SK-N-SH (cell line): ENCODE results near the gene NTN1. TPM values are rescaled to one million over a fixed set of nuclear protein-coding genes. Genes with fewer than 3 reads are reported as not detected.

Experiments used
- CTCF ChIA-PET: fragments of 300-600, 350-600 bp; formaldehyde crosslinking; extraction: SDS; loops from one replicate; lab custom pipeline; 2021; lab: Yijun Ruan, JAX
- POLR2A ChIA-PET: fragments of 350-600 bp; sonication (Branson Sonifier 250); formaldehyde crosslinking; extraction: SDS; loops from one replicate; lab custom pipeline; 2020; ENCODE audit warnings: antibody characterized with exemption, inconsistent platforms; lab: Yijun Ruan, JAX
- DNase-seq: peaks from one replicate; pipeline ENCODE4 v3.0.0; 2012
- H2AFZ ChIP-seq: fragments of 200-600 bp; sonication (generic); 2 replicates; pipeline ENCODE4 v1.8.1; 2016; ENCODE audit warnings: antibody characterized with exemption, mild to moderate bottlenecking, low read depth
- H3F3A ChIP-seq: fragments of 200-600 bp; sonication (generic); replicated peaks from 2 replicates; pipeline ENCODE3; 2016; ENCODE audit warnings: antibody characterized with exemption, mild to moderate bottlenecking; ENCODE audit not compliant: insufficient read depth
- H3K27ac ChIP-seq, 2 experiments: fragments of 200-500 bp in 1 of 2; fragments of 200-600 bp in 1 of 2; sonication (Bioruptor generic) in 1 of 2; sonication (generic), shearing (Covaris generic) in 1 of 2; 2 replicates each; pipeline versions ENCODE4 v1.5.1 to v1.6.1; 2014 to 2016; ENCODE audit warnings: low read depth in 2 of 2, inconsistent platforms in 1 of 2, low read length in 1 of 2, mild to moderate bottlenecking in 1 of 2, mixed read lengths in 1 of 2
- H3K27me3 ChIP-seq: fragments of 200-600 bp; sonication (generic), shearing (Covaris generic); 2 replicates; pipeline ENCODE4 v1.6.1; 2016; ENCODE audit warnings: mixed run types; ENCODE audit not compliant: insufficient read depth
- H3K36me3 ChIP-seq, 2 experiments: fragments of 200-500 bp in 1 of 2; fragments of 200-600 bp in 1 of 2; sonication (Bioruptor generic) in 1 of 2; sonication (generic) in 1 of 2; replicated peaks in 1 of 2; 2 replicates each; pipeline versions ENCODE3 to v1.5.1; 2014 to 2016; ENCODE audit warnings: low read length in 1 of 2, mild to moderate bottlenecking in 1 of 2; ENCODE audit not compliant: insufficient read depth in 2 of 2, control insufficient read depth in 1 of 2
- H3K4me1 ChIP-seq, 2 experiments: fragments of 200-500 bp in 1 of 2; fragments of 200-600 bp in 1 of 2; sonication (Bioruptor generic) in 1 of 2; sonication (generic), shearing (Covaris generic) in 1 of 2; 2 replicates each; pipeline versions ENCODE4 v1.5.1 to v1.6.1; 2014 to 2016; ENCODE audit warnings: low read depth in 1 of 2, low read length in 1 of 2, mixed run types in 1 of 2; ENCODE audit not compliant: insufficient read depth in 2 of 2, control insufficient read depth in 1 of 2
- H3K4me2 ChIP-seq: fragments of 200-600 bp; sonication (generic), shearing (Covaris generic); 2 replicates; pipeline ENCODE4 v1.6.1; 2017; ENCODE audit warnings: mixed run types
- H3K4me3 ChIP-seq, 2 experiments: fragments of 200-500 bp in 1 of 2; fragments of 200-600 bp in 1 of 2; sonication (Bioruptor generic) in 1 of 2; sonication (generic), shearing (Covaris generic) in 1 of 2; 2 replicates each; pipeline versions ENCODE4 v1.5.1 to v1.8.1; 2014 to 2016; ENCODE audit warnings: low read depth in 2 of 2, inconsistent platforms in 1 of 2, low read length in 1 of 2, mild to moderate bottlenecking in 1 of 2, mixed read lengths in 1 of 2, moderate library complexity in 1 of 2
- H3K79me2 ChIP-seq: fragments of 200-600 bp; sonication (generic); 2 replicates; pipeline ENCODE4 v1.8.1; 2017; ENCODE audit warnings: mild to moderate bottlenecking; ENCODE audit not compliant: insufficient read depth
- H3K9ac ChIP-seq: fragments of 200-600 bp; sonication (generic); 2 replicates; pipeline ENCODE4 v1.6.1; 2017; ENCODE audit warnings: mixed run types
- H3K9me2 ChIP-seq: fragments of 200-600 bp; sonication (generic); 2 replicates; pipeline ENCODE4 v1.6.1; 2017; ENCODE audit warnings: mixed run types
- H3K9me3 ChIP-seq: fragments of 200-600 bp; sonication (generic); 2 replicates; pipeline ENCODE4 v1.6.1; 2017; ENCODE audit warnings: mixed run types, mild to moderate bottlenecking, moderate library complexity
- H4K20me1 ChIP-seq: fragments of 200-600 bp; sonication (generic); 2 replicates; pipeline ENCODE4 v1.6.1; 2017; ENCODE audit warnings: mild to moderate bottlenecking, mixed run types; ENCODE audit not compliant: insufficient read depth
- CHD2 ChIP-seq: fragments of 150-350 bp; IDR thresholded peaks from 2 replicates; pipeline ENCODE4 v1.6.1; 2018; ENCODE audit warnings: low read length; ENCODE audit not compliant: partially characterized antibody
- ELF1 ChIP-seq: IDR thresholded peaks from 2 replicates; pipeline ENCODE4 v1.4.0; 2012
- FOSL2 ChIP-seq: IDR thresholded peaks from 2 replicates; pipeline ENCODE4 v1.4.0; 2012; ENCODE audit warnings: low read depth, mild to moderate bottlenecking, moderate library complexity, borderline replicate concordance
- FOXJ3 ChIP-seq: sonication (generic); formaldehyde crosslinking; IDR thresholded peaks from 2 replicates; pipeline ENCODE4 v1.5.1; 2020; ENCODE audit warnings: mild to moderate bottlenecking, missing genetic modification reagents
- IRF3 ChIP-seq: fragments of 150-350 bp; IDR thresholded peaks from 2 replicates; pipeline ENCODE4 v1.6.1; 2016; ENCODE audit warnings: mild to moderate bottlenecking, low read depth, low read length
- MEF2A ChIP-seq: IDR thresholded peaks from 2 replicates; pipeline ENCODE4 v1.4.0; 2012; ENCODE audit warnings: low read depth, borderline replicate concordance
- MXI1 ChIP-seq: IDR thresholded peaks from 2 replicates; pipeline ENCODE4 v1.6.1; 2012; ENCODE audit warnings: mild to moderate bottlenecking, low read depth, low read length, improper control_type of control experiment
- NFIC ChIP-seq: IDR thresholded peaks from 2 replicates; pipeline ENCODE4 v1.4.0; 2012; ENCODE audit warnings: borderline replicate concordance
- NRF1 ChIP-seq: IDR thresholded peaks from 2 replicates; pipeline ENCODE4 v1.6.1; 2012; ENCODE audit warnings: low read depth, mild to moderate bottlenecking, low read length
- POLR2AphosphoS5 ChIP-seq: IDR thresholded peaks from 2 replicates; pipeline ENCODE4 v1.6.1; 2012; ENCODE audit warnings: low read depth, low read length
- REST ChIP-seq: IDR thresholded peaks from 2 replicates; pipeline ENCODE4 v1.6.1; 2012; ENCODE audit warnings: mild to moderate bottlenecking, low read depth, low read length, moderate library complexity
- RFX5 ChIP-seq: IDR thresholded peaks from 2 replicates; pipeline ENCODE4 v1.6.1; 2012; ENCODE audit warnings: mild to moderate bottlenecking, improper control_type of control experiment, low read length
- RXRA ChIP-seq: IDR thresholded peaks from 2 replicates; pipeline ENCODE4 v1.4.0; 2012; ENCODE audit warnings: low read depth, mild to moderate bottlenecking, borderline replicate concordance
- SIN3A ChIP-seq: IDR thresholded peaks from 2 replicates; pipeline ENCODE4 v1.6.1; 2012; ENCODE audit warnings: low read depth, mild to moderate bottlenecking, low read length, moderate library complexity, borderline replicate concordance
- SMC3 ChIP-seq: IDR thresholded peaks from 2 replicates; pipeline ENCODE4 v1.6.1; 2012; ENCODE audit warnings: low read depth, low read length, improper control_type of control experiment
- USF1 ChIP-seq: IDR thresholded peaks from 2 replicates; pipeline ENCODE4 v1.4.0; 2012; ENCODE audit warnings: low read depth, borderline replicate concordance
- WGBS: methylation state at CpG from one replicate; pipeline ENCODE4 v1.1.6; 2017; ENCODE audit warnings: low lambda C conversion rate; 5-methylcytosine and 5-hydroxymethylcytosine counted together
- polyA plus RNA-seq, 3 experiments: library from polyadenylated mRNA; depleted of rRNA; stranded (reverse); fragments of >200 nt; gene quantifications; 2 replicates each; pipeline ENCODE4 v1.2.3, GENCODE V29; 2012

NTN1 gene
- polyA plus RNA-seq, 1 of the 3 experiments (the other 2 are of a cell fraction): 0.05 TPM

- Histone ChIP-seq H3K27me3 (no peaks in the 10 kb centered on the region), H3K79me2 (no peaks in the 10 kb centered on the region), H2AFZ (no peak overlapping the region), H3K4me1 (peaks cover 0 to 13% of the 10 kb centered on the region in 2 experiments; a peak in 1 of 4 replicates), H3K9me3 (no peaks in the 10 kb centered on the region), H3K4me2 (no peak overlapping the region), H3K9me2 (no peaks in the 10 kb centered on the region), H3K27ac (no peak overlapping the region), H3K9ac (no peak overlapping the region), H3F3A (no peaks in the 10 kb centered on the region), H3K4me3 (no peak overlapping the region), H3K36me3 (no peaks in the 10 kb centered on the region), H4K20me1 (no peaks in the 10 kb centered on the region)
- ChIA-PET POLR2A (no interaction called here), CTCF (no interaction called here)
- DNase-seq: no peak
- TF ChIP-seq NFIC (no peak), MEF2A (no peak), RFX5 (no peak), IRF3 (no peak), FOXJ3 (CRISPR knock-in tag) (no peak), REST (no peak), NRF1 (no peak)
- WGBS: no CpG with 5 or more reads among the region's 6 CpGs
Observed at GRCh38 chr17:9232155-9232475, 210.8 kb downstream of the NTN1 start.

GRCh38 chr17:9232591-9233270 lies 211.4 kb downstream of the NTN1 start:
- H4K20me1 ChIP-seq: no peaks in the 10 kb centered on the region
- no peaks in the 10 kb centered on the region for H3K9me3 ChIP-seq
- no peaks in the 10 kb centered on the region for H3F3A ChIP-seq
- no peak for DNase-seq
- no peak overlapping the region for H3K4me3 ChIP-seq
- H3K4me1 ChIP-seq: peaks cover 0 to 13% of the 10 kb centered on the region in 2 experiments; a peak in 1 of 4 replicates
- H3K9ac ChIP-seq: no peak overlapping the region
- H3K27me3 ChIP-seq: no peaks in the 10 kb centered on the region
- WGBS: 80% methylated on average over 10 of the region's 22 CpGs
- no peak overlapping the region for H2AFZ ChIP-seq
- H3K4me2 ChIP-seq: no peak overlapping the region
- no peaks in the 10 kb centered on the region for H3K36me3 ChIP-seq
- no peaks in the 10 kb centered on the region for H3K79me2 ChIP-seq
- POLR2A ChIA-PET: no interaction called here
- no peaks in the 10 kb centered on the region for H3K9me2 ChIP-seq
- CTCF ChIA-PET: no interaction called here
- no peak overlapping the region for H3K27ac ChIP-seq
- TF ChIP-seq ELF1: no peak
- TF ChIP-seq REST: no peak
- no peak for TF ChIP-seq SIN3A
- TF ChIP-seq POLR2AphosphoS5: no peak
- TF ChIP-seq RXRA: no peak
- TF ChIP-seq FOXJ3 (CRISPR knock-in tag): no peak
- no peak for TF ChIP-seq NFIC
- no peak for TF ChIP-seq USF1
- TF ChIP-seq SMC3: no peak
- no peak for TF ChIP-seq FOSL2
- no peak for TF ChIP-seq CHD2
- no peak for TF ChIP-seq MXI1
- no peak for TF ChIP-seq NRF1
